ENCODE measurements around the gene RPUSD1. TPM values are rescaled to one million over a fixed set of nuclear protein-coding genes. Genes with fewer than 3 reads are reported as not detected.

RPUSD1 gene
- total and polyA plus RNA-seq, 8 donors, result 8.6 to 21.0 (median 12.1) TPM

DNA sequence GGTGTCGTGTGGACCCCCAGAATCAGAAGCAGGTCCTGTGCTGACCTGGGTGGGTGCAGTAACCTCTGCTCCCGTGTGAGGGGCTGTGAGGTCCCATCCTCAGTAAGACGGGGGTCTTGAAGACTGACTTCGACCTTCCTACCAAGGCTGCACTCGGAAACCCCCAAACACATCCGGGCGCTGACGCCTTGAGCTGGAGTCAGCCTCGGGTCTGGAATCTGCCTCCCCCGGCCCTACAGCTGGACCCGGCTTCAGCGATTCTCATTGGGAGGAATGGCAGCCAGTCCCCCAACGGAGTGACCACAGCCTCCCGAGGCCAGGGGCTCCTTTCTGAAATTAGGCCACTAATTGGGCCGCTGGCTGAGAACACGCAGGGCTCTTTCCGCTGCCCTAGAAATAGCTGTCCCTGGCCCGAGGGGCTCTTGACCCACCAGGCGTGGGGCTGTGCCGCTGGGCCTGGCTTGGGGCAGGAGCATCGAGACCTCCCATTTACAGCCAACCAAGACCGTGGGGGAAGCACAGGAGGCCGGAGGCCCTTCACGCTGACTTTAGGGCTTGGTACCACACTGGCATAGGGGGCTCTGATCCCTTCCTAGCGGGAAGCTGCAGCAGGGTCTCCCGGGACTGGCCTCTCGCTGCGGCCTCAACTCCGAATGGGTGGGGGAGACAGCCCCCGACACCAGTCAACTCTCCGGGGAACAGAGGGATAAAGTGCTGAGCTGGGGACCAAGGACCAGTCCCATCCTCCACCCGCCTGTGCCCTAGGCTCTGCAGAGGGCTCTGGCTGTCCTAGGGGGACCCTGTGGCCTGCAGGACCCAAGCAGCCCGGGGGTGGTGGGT, 15.0 kb upstream of the RPUSD1 start:
- H3K27me3 ChIP-seq, result peaks cover 22 to 55% of the 10 kb centered on the region in 2 donors
- no peak overlapping the region for H3K4me3 ChIP-seq
- no peak overlapping the region for H3K27ac ChIP-seq
- TF ChIP-seq, protein P1, sequence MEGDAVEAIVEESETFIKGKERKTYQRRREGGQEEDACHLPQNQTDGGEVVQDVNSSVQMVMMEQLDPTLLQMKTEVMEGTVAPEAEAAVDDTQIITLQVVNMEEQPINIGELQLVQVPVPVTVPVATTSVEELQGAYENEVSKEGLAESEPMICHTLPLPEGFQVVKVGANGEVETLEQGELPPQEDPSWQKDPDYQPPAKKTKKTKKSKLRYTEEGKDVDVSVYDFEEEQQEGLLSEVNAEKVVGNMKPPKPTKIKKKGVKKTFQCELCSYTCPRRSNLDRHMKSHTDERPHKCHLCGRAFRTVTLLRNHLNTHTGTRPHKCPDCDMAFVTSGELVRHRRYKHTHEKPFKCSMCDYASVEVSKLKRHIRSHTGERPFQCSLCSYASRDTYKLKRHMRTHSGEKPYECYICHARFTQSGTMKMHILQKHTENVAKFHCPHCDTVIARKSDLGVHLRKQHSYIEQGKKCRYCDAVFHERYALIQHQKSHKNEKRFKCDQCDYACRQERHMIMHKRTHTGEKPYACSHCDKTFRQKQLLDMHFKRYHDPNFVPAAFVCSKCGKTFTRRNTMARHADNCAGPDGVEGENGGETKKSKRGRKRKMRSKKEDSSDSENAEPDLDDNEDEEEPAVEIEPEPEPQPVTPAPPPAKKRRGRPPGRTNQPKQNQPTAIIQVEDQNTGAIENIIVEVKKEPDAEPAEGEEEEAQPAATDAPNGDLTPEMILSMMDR (IDR thresholded peaks at IDR 0.05), result no peak
- ATAC-seq (no peak), DNase-seq (no peak)
- H3K9me3 ChIP-seq, result no peaks in the 10 kb centered on the region
- intact Hi-C loops (cut with DNase I), result no loop called here
- H3K4me1 ChIP-seq, result peaks cover 0 to 14% of the 10 kb centered on the region in 2 donors
- no peaks in the 10 kb centered on the region for H3K36me3 ChIP-seq

DNA sequence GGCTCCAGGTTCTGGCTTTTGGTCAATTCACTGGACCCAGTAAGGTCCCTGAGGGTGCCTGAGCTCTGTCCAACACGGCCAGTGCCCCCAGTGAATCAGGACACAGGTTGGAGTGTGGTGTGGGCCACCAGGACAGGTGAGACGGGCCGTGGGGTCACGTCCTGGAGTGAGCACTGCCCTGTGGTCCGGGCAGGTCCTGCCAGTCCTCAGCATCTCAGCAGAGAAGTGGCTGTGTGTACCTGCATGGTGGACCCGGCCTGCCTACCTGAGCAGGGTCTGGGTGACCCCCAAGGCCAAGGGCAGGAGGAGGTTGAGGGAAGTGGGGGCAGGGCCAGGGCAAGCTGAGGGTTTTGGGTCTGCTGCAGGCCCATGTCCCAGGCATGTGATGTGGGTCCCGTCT, 14.3 kb upstream of the RPUSD1 start:
- intact Hi-C loops (cut with DNase I), result no loop called here
- DNase-seq (no peak), ATAC-seq (no peak)
- Histone ChIP-seq H3K27me3 (peaks cover 22 to 56% of the 10 kb centered on the region in 2 donors), H3K27ac (no peak overlapping the region), H3K36me3 (no peaks in the 10 kb centered on the region), H3K9me3 (no peaks in the 10 kb centered on the region), H3K4me3 (no peak overlapping the region), H3K4me1 (peaks cover 0 to 14% of the 10 kb centered on the region in 2 donors)
- TF ChIP-seq, protein P1 (IDR thresholded peaks at IDR 0.05), result no peak

DNA sequence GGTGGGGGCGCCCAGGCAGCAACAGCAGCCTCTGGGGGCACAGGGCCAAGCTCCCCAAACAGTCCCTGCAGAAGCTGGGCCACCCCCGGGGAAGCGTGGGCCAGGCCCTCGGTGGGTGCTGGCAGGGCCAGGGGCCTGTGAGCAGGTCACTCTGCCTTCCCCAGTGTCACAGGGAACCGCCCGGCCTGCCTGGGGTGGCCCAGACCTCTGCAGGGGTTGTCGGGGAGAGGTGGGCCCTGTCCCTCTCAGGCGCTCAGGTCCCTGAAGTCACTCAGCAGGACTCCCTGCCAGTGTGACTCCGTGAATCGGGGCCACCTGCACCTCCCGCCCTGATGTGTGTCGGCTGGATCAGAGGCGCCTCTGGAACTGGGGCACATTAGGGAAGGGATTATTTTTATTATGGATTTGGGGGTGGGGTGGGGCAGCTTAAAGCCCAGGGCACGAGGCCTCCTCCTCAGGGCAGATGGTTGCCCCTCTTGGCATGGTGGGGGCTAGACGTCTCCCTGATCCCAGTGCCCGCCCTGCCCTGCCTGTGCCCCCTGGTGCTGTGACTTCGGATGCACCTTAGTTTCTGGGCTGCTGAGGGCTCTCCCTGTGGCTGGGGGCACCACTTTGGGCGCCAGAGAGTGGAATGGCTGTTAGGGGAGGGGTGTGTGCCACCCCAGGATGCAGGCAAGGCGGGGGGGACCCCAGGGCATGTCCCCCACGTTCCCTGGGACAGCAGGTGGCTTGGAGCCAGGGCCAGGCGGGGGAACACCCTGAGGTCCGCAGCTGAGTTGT, 13.6 kb upstream of the RPUSD1 start:
- no peak for ATAC-seq
- no peak for DNase-seq
- no peaks in the 10 kb centered on the region for H3K36me3 ChIP-seq
- no peak overlapping the region for H3K4me3 ChIP-seq
- no peaks in the 10 kb centered on the region for H3K9me3 ChIP-seq
- intact Hi-C loops (cut with DNase I), result no loop called here
- peaks cover 22 to 60% of the 10 kb centered on the region in 2 donors for H3K27me3 ChIP-seq
- no peak overlapping the region for H3K27ac ChIP-seq
- H3K4me1 ChIP-seq, result peaks cover 0 to 13% of the 10 kb centered on the region in 2 donors
- TF ChIP-seq, protein P1 (IDR thresholded peaks at IDR 0.05), result no peak

DNA sequence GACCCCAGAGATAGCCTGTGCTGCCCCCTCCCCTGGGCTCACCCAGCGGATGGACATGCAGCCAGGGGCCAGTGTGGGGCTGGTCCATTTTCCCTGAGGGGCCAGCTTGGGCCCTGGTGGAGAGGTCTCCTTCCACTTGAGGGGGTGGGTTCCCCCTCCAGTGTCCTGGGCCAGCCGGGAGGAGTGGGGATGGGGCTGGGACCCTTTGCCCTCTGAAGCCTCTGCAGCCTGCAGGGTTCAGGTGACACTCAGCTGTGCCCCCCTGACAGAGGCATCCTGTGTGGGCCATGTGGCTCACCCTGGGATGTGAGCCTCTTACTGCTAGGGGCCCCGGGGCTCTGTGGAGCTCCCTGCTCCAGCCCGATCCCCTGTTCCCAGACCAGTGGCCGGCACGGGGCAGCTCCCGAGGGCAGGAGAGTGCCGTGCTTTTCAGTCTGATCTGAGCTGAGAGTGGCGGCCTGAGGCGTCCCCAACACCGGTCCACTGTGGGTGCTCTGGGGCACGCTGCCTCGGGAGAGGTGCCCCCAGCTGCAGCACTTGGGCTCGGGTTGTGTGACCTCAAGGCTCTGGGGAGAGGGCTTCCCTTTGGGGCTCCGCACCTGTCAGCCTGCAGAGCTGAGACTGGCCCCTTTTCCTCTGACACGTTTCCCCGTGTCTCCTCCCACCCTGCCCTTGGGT, 12.8 kb upstream of the RPUSD1 start:
- Histone ChIP-seq H3K4me3 (no peak overlapping the region), H3K36me3 (no peaks in the 10 kb centered on the region), H3K27me3 (peaks cover 22 to 60% of the 10 kb centered on the region in 2 donors), H3K4me1 (peaks cover 0 to 5% of the 10 kb centered on the region in 2 donors), H3K9me3 (no peaks in the 10 kb centered on the region), H3K27ac (no peak overlapping the region)
- DNase-seq (no peak), ATAC-seq (no peak)
- intact Hi-C loops (cut with DNase I), result no loop called here
- TF ChIP-seq, protein P1 (IDR thresholded peaks at IDR 0.05), result no peak
